ENCODE data around the gene PCYT1B.
"Not testable (repeated sequence)": the region's sequence is repeated elsewhere in the genome, so short reads cannot be mapped to it uniquely, and the experiment has no call there.

Gene PCYT1B

GRCh38 chrX:24658421-24658820 is 11.3 kb upstream of the PCYT1B start:
- no peaks in the 10 kb centered on the region for H4K20me1 ChIP-seq (ENCODE audit: insufficient read depth, low read length, poor library complexity, severe bottlenecking)
- H3K4me3 ChIP-seq (ENCODE audit: low read length, poor library complexity, severe bottlenecking): no peak overlapping the region
- no peaks in the 10 kb centered on the region for H3K36me3 ChIP-seq (ENCODE audit: insufficient read depth, low read length)
- no peak overlapping the region for H2AFZ ChIP-seq (ENCODE audit: low read length)
- peaks cover 9% of the 10 kb centered on the region for H3K4me1 ChIP-seq (ENCODE audit: insufficient read depth, low read length, poor library complexity, severe bottlenecking)
- no peaks in the 10 kb centered on the region for H3K79me2 ChIP-seq (ENCODE audit: insufficient read depth, low read length)
- H3K27me3 ChIP-seq (ENCODE audit: insufficient read depth, low read length, poor library complexity, severe bottlenecking): no peaks in the 10 kb centered on the region
- H3K4me2 ChIP-seq (ENCODE audit: low read depth, low read length, poor library complexity, severe bottlenecking): no peak overlapping the region
- TF ChIP-seq CTCF (conservative IDR thresholded peaks at IDR 0.05; ENCODE audit: low read length): no peak
- no peak for TF ChIP-seq EZH2phosphoT487 (IDR thresholded peaks at IDR 0.05; ENCODE audit: borderline replicate concordance)
- H3K9me2 ChIP-seq (replicated peaks; ENCODE audit: low read depth, low read length): no peaks in the 10 kb centered on the region
- H3K9ac ChIP-seq (ENCODE audit: low read depth, low read length, poor library complexity, severe bottlenecking): no peak overlapping the region
- H3F3A ChIP-seq (ENCODE audit: low read depth): no peaks in the 10 kb centered on the region
- H3K9me3 ChIP-seq (ENCODE audit: insufficient read depth, low read depth, low read length): no peaks in the 10 kb centered on the region

- Histone ChIP-seq H3K4me2 (ENCODE audit: low read depth, low read length, poor library complexity, severe bottlenecking) (no peak overlapping the region), H3K27me3 (ENCODE audit: insufficient read depth, low read length, poor library complexity, severe bottlenecking) (no peaks in the 10 kb centered on the region), H3K4me3 (ENCODE audit: low read length, poor library complexity, severe bottlenecking) (no peak overlapping the region), H3K4me1 (ENCODE audit: insufficient read depth, low read length, poor library complexity, severe bottlenecking) (peaks cover 9% of the 10 kb centered on the region), H3K36me3 (ENCODE audit: insufficient read depth, low read length) (no peaks in the 10 kb centered on the region), H4K20me1 (ENCODE audit: insufficient read depth, low read length, poor library complexity, severe bottlenecking) (no peaks in the 10 kb centered on the region), H3K9me2 (replicated peaks; ENCODE audit: low read depth, low read length) (no peaks in the 10 kb centered on the region), H3K9ac (ENCODE audit: low read depth, low read length, poor library complexity, severe bottlenecking) (no peak overlapping the region), H3F3A (ENCODE audit: low read depth) (no peaks in the 10 kb centered on the region), H3K79me2 (ENCODE audit: insufficient read depth, low read length) (no peaks in the 10 kb centered on the region), H3K9me3 (ENCODE audit: insufficient read depth, low read depth, low read length) (no peaks in the 10 kb centered on the region), H2AFZ (ENCODE audit: low read length) (no peak overlapping the region)
- no peak for TF ChIP-seq CTCF (conservative IDR thresholded peaks at IDR 0.05; ENCODE audit: low read length)
- TF ChIP-seq EZH2phosphoT487 (IDR thresholded peaks at IDR 0.05; ENCODE audit: borderline replicate concordance): no peak
Measured at GRCh38 chrX:24657671-24658386, 10.7 kb upstream of the PCYT1B start.

GRCh38 chrX:24655679-24656078 is 8.5 kb upstream of the PCYT1B start:
- H3K36me3 ChIP-seq (ENCODE audit: insufficient read depth, low read length); H3K4me2 ChIP-seq (ENCODE audit: low read depth, low read length, poor library complexity, severe bottlenecking); H3K9me2 ChIP-seq (replicated peaks; ENCODE audit: low read depth, low read length); H3K79me2 ChIP-seq (ENCODE audit: insufficient read depth, low read length); H3K4me1 ChIP-seq (ENCODE audit: insufficient read depth, low read length, poor library complexity, severe bottlenecking); H3K9ac ChIP-seq (ENCODE audit: low read depth, low read length, poor library complexity, severe bottlenecking); H3K4me3 ChIP-seq (ENCODE audit: low read length, poor library complexity, severe bottlenecking); H3F3A ChIP-seq (ENCODE audit: low read depth); H4K20me1 ChIP-seq (ENCODE audit: insufficient read depth, low read length, poor library complexity, severe bottlenecking); H3K27me3 ChIP-seq (ENCODE audit: insufficient read depth, low read length, poor library complexity, severe bottlenecking); H2AFZ ChIP-seq (ENCODE audit: low read length); H3K9me3 ChIP-seq (ENCODE audit: insufficient read depth, low read depth, low read length): not testable (repeated sequence)

- no peaks in the 10 kb centered on the region for H3K27me3 ChIP-seq (ENCODE audit: insufficient read depth, low read length, poor library complexity, severe bottlenecking)
- peaks cover 15% of the 10 kb centered on the region for H3K4me1 ChIP-seq (ENCODE audit: insufficient read depth, low read length, poor library complexity, severe bottlenecking)
- TF ChIP-seq EZH2phosphoT487 (IDR thresholded peaks at IDR 0.05; ENCODE audit: borderline replicate concordance) (no peak), CTCF (conservative IDR thresholded peaks at IDR 0.05; ENCODE audit: low read length) (no peak)
- H3K9ac ChIP-seq (ENCODE audit: low read depth, low read length, poor library complexity, severe bottlenecking): no peak overlapping the region
- H3K36me3 ChIP-seq (ENCODE audit: insufficient read depth, low read length): no peaks in the 10 kb centered on the region
- no peak overlapping the region for H3K4me2 ChIP-seq (ENCODE audit: low read depth, low read length, poor library complexity, severe bottlenecking)
- H3K9me2 ChIP-seq (replicated peaks; ENCODE audit: low read depth, low read length): no peaks in the 10 kb centered on the region
- no peaks in the 10 kb centered on the region for H3K9me3 ChIP-seq (ENCODE audit: insufficient read depth, low read depth, low read length)
- no peak overlapping the region for H2AFZ ChIP-seq (ENCODE audit: low read length)
- 0 out of 2 replicates have a peak, but pooled peaks cover 1% of the 10 kb centered on the region for H3K79me2 ChIP-seq (ENCODE audit: insufficient read depth, low read length)
- H4K20me1 ChIP-seq (ENCODE audit: insufficient read depth, low read length, poor library complexity, severe bottlenecking): no peaks in the 10 kb centered on the region
- H3K4me3 ChIP-seq (ENCODE audit: low read length, poor library complexity, severe bottlenecking): no peak overlapping the region
- no peaks in the 10 kb centered on the region for H3F3A ChIP-seq (ENCODE audit: low read depth)
Measured at GRCh38 chrX:24651783-24652182, 4.6 kb upstream of the PCYT1B start.

All from Loucy (cell line).